Activated naive CD8-positive, alpha-beta T cell treated with anti-CD3 and anti-CD28 coated beads, Interleukin-2, amount 10 ng/mL, durations not matched to agents 7 days and 5 days (primary cell): Measurements from ENCODE around the gene THAP2. TPM values are rescaled to one million over a fixed set of nuclear protein-coding genes. Genes with fewer than 3 reads are reported as not detected.
"Not testable (repeated sequence)": the region's sequence is repeated elsewhere in the genome, so short reads cannot be mapped to it uniquely, and the experiment has no call there.

Source experiments
- ATAC-seq: fragments of 150-1000 bp; cut with Tn5 transposase; one replicate; pipeline ENCODE4 v1.10.0; 2021; ENCODE audit warnings: low read depth, moderate library complexity
- POLR2A ChIA-PET: fragments of 350-600 bp; sonication (Branson Sonifier 250); formaldehyde crosslinking; loops from one replicate; lab custom pipeline; 2021; ENCODE audit warnings: antibody characterized with exemption; lab: Charles Lee
- DNase-seq: peaks from one replicate; pipeline ENCODE4 v3.0.0; 2021
- H3K27ac Mint-ChIP-seq: one replicate; pipeline ENCODE4 v1.8.0; 2022; ENCODE audit warnings: mild to moderate bottlenecking, mixed read lengths
- H3K27me3 Mint-ChIP-seq: one replicate; pipeline ENCODE4 v1.8.0; 2022; ENCODE audit warnings: mild to moderate bottlenecking, moderate library complexity, mixed read lengths
- H3K36me3 Mint-ChIP-seq: one replicate; pipeline ENCODE4 v1.8.0; 2021; ENCODE audit warnings: mild to moderate bottlenecking, mixed read lengths
- H3K4me1 Mint-ChIP-seq: one replicate; pipeline ENCODE4 v1.8.0; 2021; ENCODE audit warnings: mixed read lengths
- H3K4me3 Mint-ChIP-seq: one replicate; pipeline ENCODE4 v1.8.0; 2022; ENCODE audit warnings: mild to moderate bottlenecking, moderate library complexity, mixed read lengths
- H3K9me3 Mint-ChIP-seq: one replicate; pipeline ENCODE4 v1.8.0; 2021; ENCODE audit warnings: mixed read lengths
- total RNA-seq, 2 experiments: library from RNA; stranded (reverse); gene quantifications; one replicate each; pipeline ENCODE4 v1.2.3, GENCODE V29; 2021

Gene THAP2
- total RNA-seq, 2 experiments from 2014 or later, result 5.7 to 8.4 TPM

- no peak for DNase-seq
- peaks cover 8% of the 10 kb centered on the region for H3K36me3 Mint-ChIP-seq
- no peak overlapping the region for H3K4me3 Mint-ChIP-seq
- H3K4me1 Mint-ChIP-seq, result peaks cover 20% of the 10 kb centered on the region
- no peaks in the 10 kb centered on the region for H3K27me3 Mint-ChIP-seq
- H3K27ac Mint-ChIP-seq, result no peak overlapping the region
- ATAC-seq, result no peak
- POLR2A ChIA-PET, result interaction anchor here (1.7 kb wide), 1 partner anchor 20 kb away, joined by 11 read pairs; the partner anchor contains the start of gene TMEM19
- no peaks in the 10 kb centered on the region for H3K9me3 Mint-ChIP-seq
Observed at GRCh38 chr12:71666259-71666658, 2.2 kb downstream of the THAP2 start.

- Mint-ChIP-seq H3K36me3 (peaks cover 6% of the 10 kb centered on the region), H3K9me3 (no peaks in the 10 kb centered on the region), H3K27ac (no peak overlapping the region), H3K4me3 (no peak overlapping the region), H3K27me3 (no peaks in the 10 kb centered on the region), H3K4me1 (peaks cover 8% of the 10 kb centered on the region)
- ATAC-seq (no peak), DNase-seq (no peak)
- POLR2A ChIA-PET, result no interaction called here
Observed at GRCh38 chr12:71671311-71671710, 7.2 kb downstream of the THAP2 start.

- H3K36me3 Mint-ChIP-seq, result peaks cover 6% of the 10 kb centered on the region
- H3K27ac Mint-ChIP-seq, result no peak overlapping the region
- POLR2A ChIA-PET, result no interaction called here
- no peak for DNase-seq
- H3K4me1 Mint-ChIP-seq, result peaks cover 8% of the 10 kb centered on the region
- ATAC-seq, result no peak
- no peaks in the 10 kb centered on the region for H3K27me3 Mint-ChIP-seq
- no peak overlapping the region for H3K4me3 Mint-ChIP-seq
- no peaks in the 10 kb centered on the region for H3K9me3 Mint-ChIP-seq
Observed at GRCh38 chr12:71671816-71672215, 7.7 kb downstream of the THAP2 start.

- Mint-ChIP-seq H3K9me3 (no peaks in the 10 kb centered on the region), H3K27me3 (no peaks in the 10 kb centered on the region), H3K4me1 (peaks cover 5% of the 10 kb centered on the region), H3K4me3 (no peak overlapping the region), H3K36me3 (no peaks in the 10 kb centered on the region), H3K27ac (no peak overlapping the region)
- no peak for DNase-seq
- ATAC-seq, result no peak
- POLR2A ChIA-PET, result no interaction called here
Observed at GRCh38 chr12:71682466-71682865, 18.4 kb downstream of the THAP2 start.

- Mint-ChIP-seq H3K9me3 (no peaks in the 10 kb centered on the region), H3K36me3 (peaks cover 2% of the 10 kb centered on the region), H3K27me3 (no peaks in the 10 kb centered on the region), H3K4me3 (no peak overlapping the region), H3K27ac (no peak overlapping the region), H3K4me1 (peaks cover 15% of the 10 kb centered on the region)
- ATAC-seq (no peak), DNase-seq (no peak)
- POLR2A ChIA-PET, result interaction anchor here (5.5 kb wide), 1 partner anchor 21 kb away, joined by 127 read pairs; the partner anchor contains the start of genes THAP2 and ZFC3H1
Observed at GRCh38 chr12:71683633-71684032, 19.5 kb downstream of the THAP2 start.

GRCh38 chr12:71684081-71684480 lies 20.0 kb downstream of the THAP2 start:
- H3K27me3 Mint-ChIP-seq, result no peaks in the 10 kb centered on the region
- ATAC-seq, result peak; percentile 6
- POLR2A ChIA-PET, result interaction anchor here (1.0 to 5.5 kb wide), 2 partner anchors 21 to 78 kb away, joined by 3 to 127 read pairs; partner anchors contain the start of genes THAP2 and ZFC3H1
- no peak for DNase-seq
- peak overlapping the region; percentile 58 for H3K4me3 Mint-ChIP-seq
- peaks cover 2% of the 10 kb centered on the region for H3K36me3 Mint-ChIP-seq
- H3K4me1 Mint-ChIP-seq, result peaks cover 15% of the 10 kb centered on the region
- no peaks in the 10 kb centered on the region for H3K9me3 Mint-ChIP-seq
- H3K27ac Mint-ChIP-seq, result peak overlapping the region; percentile 63

- no peak for ATAC-seq
- POLR2A ChIA-PET, result interaction anchor here (0.6 to 5.5 kb wide), 8 partner anchors 20 to 155 kb away, joined by 3 to 127 read pairs (median 4); partner anchors contain the start of genes RAB21, TBC1D15, THAP2 and ZFC3H1
- no peaks in the 10 kb centered on the region for H3K9me3 Mint-ChIP-seq
Observed at GRCh38 chr12:71685312-71685906, 21.3 kb downstream of the THAP2 start.

GRCh38 chr12:71685914-71686657 lies 22.0 kb downstream of the THAP2 start, which contains the start of gene TMEM19:
TSS of gene TMEM19 (plus strand) at chr12:71686082. CDS start at chr12:71686681, 599 bp downstream.
- peaks cover 18% of the 10 kb centered on the region for H3K4me1 Mint-ChIP-seq
- peak; percentile 95 for ATAC-seq
- no peaks in the 10 kb centered on the region for H3K9me3 Mint-ChIP-seq
- peaks cover 2% of the 10 kb centered on the region for H3K36me3 Mint-ChIP-seq
- POLR2A ChIA-PET, result interaction anchor here (0.6 to 5.5 kb wide), 9 partner anchors 20 to 1164 kb away, joined by 3 to 127 read pairs (median 3); partner anchors contain the start of genes RAB21, TBC1D15, THAP2 and ZFC3H1
- peak within 1 kb of the TSS; percentile 98 for H3K27ac Mint-ChIP-seq
- peak within 1 kb of the TSS; percentile 98 for H3K4me3 Mint-ChIP-seq
- H3K27me3 Mint-ChIP-seq, result no peaks in the 10 kb centered on the region
- DNase-seq, result peak; percentile 87

More at GRCh38 chr12:71685312-71685906, 21.3 kb downstream of the THAP2 start:
- peaks cover 18% of the 10 kb centered on the region for H3K4me1 Mint-ChIP-seq
- no peaks in the 10 kb centered on the region for H3K27me3 Mint-ChIP-seq
- H3K36me3 Mint-ChIP-seq, result peaks cover 2% of the 10 kb centered on the region
- H3K4me3 Mint-ChIP-seq, result peak overlapping the region; percentile 98
- no peak for DNase-seq
- H3K27ac Mint-ChIP-seq, result peak overlapping the region; percentile 98

- peak overlapping the region; percentile 98 for H3K27ac Mint-ChIP-seq
- H3K4me3 Mint-ChIP-seq, result peak overlapping the region; percentile 98
- H3K36me3 Mint-ChIP-seq, result peaks cover 2% of the 10 kb centered on the region
- H3K9me3 Mint-ChIP-seq, result no peaks in the 10 kb centered on the region
- DNase-seq (no peak), ATAC-seq (no peak)
- peaks cover 18% of the 10 kb centered on the region for H3K4me1 Mint-ChIP-seq
- no peaks in the 10 kb centered on the region for H3K27me3 Mint-ChIP-seq
- POLR2A ChIA-PET, result interaction anchor here (0.6 to 5.5 kb wide), 8 partner anchors 21 to 1164 kb away, joined by 3 to 127 read pairs (median 3); partner anchors contain the start of genes RAB21, THAP2 and ZFC3H1
Observed at GRCh38 chr12:71686658-71687025, 22.5 kb downstream of the THAP2 start.

- POLR2A ChIA-PET, result interaction anchor here (1.7 to 5.5 kb wide), 3 partner anchors 21 to 67 kb away, joined by 11 to 127 read pairs (median 13); partner anchors contain the start of genes RAB21, THAP2 and ZFC3H1
- H3K27ac Mint-ChIP-seq, H3K27me3 Mint-ChIP-seq, H3K36me3 Mint-ChIP-seq, DNase-seq, H3K9me3 Mint-ChIP-seq, ATAC-seq: not testable (repeated sequence)
- peak overlapping the region; percentile 98 for H3K4me3 Mint-ChIP-seq
- H3K4me1 Mint-ChIP-seq, result peaks cover 20% of the 10 kb centered on the region
Observed at GRCh38 chr12:71687172-71687571, 23.1 kb downstream of the THAP2 start.

- POLR2A ChIA-PET, result interaction anchor here (5.5 kb wide), 1 partner anchor 26 kb away, joined by 127 read pairs; the partner anchor contains the start of genes THAP2 and ZFC3H1
- DNase-seq (no peak), ATAC-seq (no peak)
- H3K27ac Mint-ChIP-seq, result no peak overlapping the region
- no peaks in the 10 kb centered on the region for H3K27me3 Mint-ChIP-seq
- peaks cover 11% of the 10 kb centered on the region for H3K36me3 Mint-ChIP-seq
- no peaks in the 10 kb centered on the region for H3K9me3 Mint-ChIP-seq
- H3K4me1 Mint-ChIP-seq, result peaks cover 20% of the 10 kb centered on the region
- no peak overlapping the region for H3K4me3 Mint-ChIP-seq
Observed at GRCh38 chr12:71688961-71689570, 25.0 kb downstream of the THAP2 start.

GRCh38 chr12:71691504-71692129 lies 27.5 kb downstream of the THAP2 start:
- no peak overlapping the region for H3K4me3 Mint-ChIP-seq
- no peak for ATAC-seq
- H3K9me3 Mint-ChIP-seq, result no peaks in the 10 kb centered on the region
- peaks cover 19% of the 10 kb centered on the region for H3K36me3 Mint-ChIP-seq
- no peak overlapping the region for H3K27ac Mint-ChIP-seq
- H3K27me3 Mint-ChIP-seq, result no peaks in the 10 kb centered on the region
- H3K4me1 Mint-ChIP-seq, result peaks cover 21% of the 10 kb centered on the region
- POLR2A ChIA-PET, result no interaction called here
- no peak for DNase-seq
